ENCODE results near the gene GPRC5B. TPM values are rescaled to one million over a fixed set of nuclear protein-coding genes. Genes with fewer than 3 reads are reported as not detected.

Gene GPRC5B
- total RNA-seq, 1 donor from 2014 or later = 0.46 TPM

DNA sequence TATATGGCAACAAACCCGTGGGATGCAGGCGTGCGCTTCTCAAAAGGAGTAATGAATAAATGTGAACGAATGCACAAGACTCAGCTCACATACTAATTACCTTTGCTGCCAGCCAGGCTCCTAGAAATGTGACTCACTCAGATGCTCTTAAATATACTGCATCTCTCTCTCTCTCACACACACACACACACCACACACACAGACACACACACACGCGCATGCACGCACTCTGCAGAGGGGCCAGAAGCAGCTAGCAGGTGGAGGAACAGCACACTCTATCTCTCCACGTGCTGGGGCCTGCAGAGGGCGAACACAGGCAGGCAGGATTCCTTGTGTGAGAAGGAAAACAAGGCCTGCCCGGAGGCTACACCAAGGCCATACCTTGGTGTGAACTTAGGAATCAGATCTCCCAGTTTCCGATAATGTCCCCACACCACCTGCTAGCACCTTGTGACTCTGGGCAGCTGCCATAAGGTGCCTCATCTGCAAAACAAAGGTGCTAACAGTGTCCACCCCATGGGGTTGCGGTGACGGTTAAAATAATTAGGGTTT lies 5.3 kb downstream of the GPRC5B start:
- Mint-ChIP-seq H3K36me3 (ENCODE audit: unreplicated experiment) (no peaks in the 10 kb centered on the region), H3K4me1 (ENCODE audit: unreplicated experiment) (peaks cover 8% of the 10 kb centered on the region), H3K27me3 (ENCODE audit: unreplicated experiment) (peaks cover 22% of the 10 kb centered on the region), H3K27ac (ENCODE audit: unreplicated experiment) (no peak overlapping the region), H3K4me3 (ENCODE audit: unreplicated experiment) (no peak overlapping the region), H3K9me3 (ENCODE audit: unreplicated experiment) (no peaks in the 10 kb centered on the region)
- no peak for DNase-seq (ENCODE audit: extremely low spot score, unreplicated experiment)
- TF ChIP-seq, protein P1, sequence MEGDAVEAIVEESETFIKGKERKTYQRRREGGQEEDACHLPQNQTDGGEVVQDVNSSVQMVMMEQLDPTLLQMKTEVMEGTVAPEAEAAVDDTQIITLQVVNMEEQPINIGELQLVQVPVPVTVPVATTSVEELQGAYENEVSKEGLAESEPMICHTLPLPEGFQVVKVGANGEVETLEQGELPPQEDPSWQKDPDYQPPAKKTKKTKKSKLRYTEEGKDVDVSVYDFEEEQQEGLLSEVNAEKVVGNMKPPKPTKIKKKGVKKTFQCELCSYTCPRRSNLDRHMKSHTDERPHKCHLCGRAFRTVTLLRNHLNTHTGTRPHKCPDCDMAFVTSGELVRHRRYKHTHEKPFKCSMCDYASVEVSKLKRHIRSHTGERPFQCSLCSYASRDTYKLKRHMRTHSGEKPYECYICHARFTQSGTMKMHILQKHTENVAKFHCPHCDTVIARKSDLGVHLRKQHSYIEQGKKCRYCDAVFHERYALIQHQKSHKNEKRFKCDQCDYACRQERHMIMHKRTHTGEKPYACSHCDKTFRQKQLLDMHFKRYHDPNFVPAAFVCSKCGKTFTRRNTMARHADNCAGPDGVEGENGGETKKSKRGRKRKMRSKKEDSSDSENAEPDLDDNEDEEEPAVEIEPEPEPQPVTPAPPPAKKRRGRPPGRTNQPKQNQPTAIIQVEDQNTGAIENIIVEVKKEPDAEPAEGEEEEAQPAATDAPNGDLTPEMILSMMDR (IDR thresholded peaks at IDR 0.05) = no peak

DNA sequence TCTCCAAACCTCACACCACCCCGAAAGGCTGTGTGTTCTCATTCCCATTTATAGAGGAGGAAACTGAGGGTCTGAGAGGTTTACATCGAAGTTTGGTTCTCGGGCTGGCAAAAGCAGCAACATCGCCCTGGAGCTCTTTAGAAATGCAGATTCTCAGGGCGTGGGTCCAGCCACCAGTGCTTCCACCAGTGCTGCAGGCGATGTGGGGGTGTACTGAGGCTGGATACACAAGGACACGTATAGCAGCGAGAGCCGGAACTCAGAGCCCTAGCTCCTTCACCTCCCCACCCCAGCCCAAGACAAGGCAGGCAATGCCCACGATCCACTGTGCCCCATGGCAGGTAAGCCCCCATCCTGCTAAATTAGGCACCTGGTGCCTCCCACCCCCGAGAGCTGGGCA lies 5.9 kb downstream of the GPRC5B start:
- no peak overlapping the region for H3K4me3 Mint-ChIP-seq (ENCODE audit: unreplicated experiment)
- peaks cover 22% of the 10 kb centered on the region for H3K27me3 Mint-ChIP-seq (ENCODE audit: unreplicated experiment)
- peaks cover 6% of the 10 kb centered on the region for H3K4me1 Mint-ChIP-seq (ENCODE audit: unreplicated experiment)
- H3K9me3 Mint-ChIP-seq (ENCODE audit: unreplicated experiment) = no peaks in the 10 kb centered on the region
- TF ChIP-seq, protein P1 (IDR thresholded peaks at IDR 0.05) = no peak
- no peak overlapping the region for H3K27ac Mint-ChIP-seq (ENCODE audit: unreplicated experiment)
- DNase-seq (ENCODE audit: extremely low spot score, unreplicated experiment) = no peak
- no peaks in the 10 kb centered on the region for H3K36me3 Mint-ChIP-seq (ENCODE audit: unreplicated experiment)

DNA sequence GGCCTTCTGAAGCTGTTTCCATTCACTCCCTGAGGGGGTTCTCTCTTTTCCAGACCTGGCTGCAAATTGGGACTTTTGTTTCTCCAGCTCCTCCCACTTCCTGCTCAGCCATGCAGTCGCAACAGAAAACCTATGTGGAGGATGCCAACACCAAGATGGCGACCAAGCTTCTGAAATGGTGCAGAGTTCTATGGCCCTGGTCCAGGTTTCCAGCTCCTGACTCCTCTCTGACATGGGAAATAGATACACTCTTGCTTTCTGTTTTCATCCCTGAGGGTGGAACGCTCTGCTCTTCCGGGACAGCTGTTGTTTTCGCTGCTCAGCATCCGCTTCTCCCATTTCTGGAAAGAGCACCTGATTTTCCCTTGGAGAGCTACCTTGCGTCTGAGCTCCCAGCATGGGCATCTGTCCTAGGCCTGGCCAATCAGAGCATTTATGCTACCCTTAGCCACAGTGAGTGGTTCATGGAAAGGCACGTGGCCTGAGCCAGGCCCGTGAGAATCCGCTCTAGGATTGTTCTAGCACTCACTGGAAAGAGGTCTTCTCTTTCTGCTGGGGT lies 8.1 kb downstream of the GPRC5B start:
- no peak for DNase-seq (ENCODE audit: extremely low spot score, unreplicated experiment)
- Mint-ChIP-seq H3K4me1 (ENCODE audit: unreplicated experiment) (no peaks in the 10 kb centered on the region), H3K27me3 (ENCODE audit: unreplicated experiment) (peaks cover 4% of the 10 kb centered on the region), H3K9me3 (ENCODE audit: unreplicated experiment) (no peaks in the 10 kb centered on the region), H3K27ac (ENCODE audit: unreplicated experiment) (no peak overlapping the region), H3K36me3 (ENCODE audit: unreplicated experiment) (no peaks in the 10 kb centered on the region), H3K4me3 (ENCODE audit: unreplicated experiment) (no peak overlapping the region)
- TF ChIP-seq, protein P1 (IDR thresholded peaks at IDR 0.05) = no peak

DNA sequence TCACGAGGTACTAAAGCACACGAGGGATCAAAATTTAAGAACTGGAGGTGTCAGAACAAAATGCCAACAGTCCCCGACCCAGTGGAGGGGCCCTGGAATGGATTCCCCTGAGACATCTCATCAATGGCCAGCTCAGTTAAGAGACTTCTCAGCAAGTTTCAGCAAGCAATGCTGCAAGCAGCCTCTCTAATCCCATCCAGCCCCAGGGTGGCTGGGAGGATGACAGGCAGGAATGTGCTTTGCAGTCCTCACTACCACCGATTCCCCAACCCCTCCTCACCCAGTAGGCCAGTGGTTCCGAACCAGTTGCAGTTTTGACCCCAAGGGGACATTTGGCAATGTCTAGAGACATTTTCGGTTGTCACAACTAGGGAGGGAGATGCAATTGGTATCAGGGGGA lies 8.7 kb downstream of the GPRC5B start:
- TF ChIP-seq, protein P1 (IDR thresholded peaks at IDR 0.05) = no peak
- Mint-ChIP-seq H3K4me1 (ENCODE audit: unreplicated experiment) (no peaks in the 10 kb centered on the region), H3K27ac (ENCODE audit: unreplicated experiment) (no peak overlapping the region)

DNA sequence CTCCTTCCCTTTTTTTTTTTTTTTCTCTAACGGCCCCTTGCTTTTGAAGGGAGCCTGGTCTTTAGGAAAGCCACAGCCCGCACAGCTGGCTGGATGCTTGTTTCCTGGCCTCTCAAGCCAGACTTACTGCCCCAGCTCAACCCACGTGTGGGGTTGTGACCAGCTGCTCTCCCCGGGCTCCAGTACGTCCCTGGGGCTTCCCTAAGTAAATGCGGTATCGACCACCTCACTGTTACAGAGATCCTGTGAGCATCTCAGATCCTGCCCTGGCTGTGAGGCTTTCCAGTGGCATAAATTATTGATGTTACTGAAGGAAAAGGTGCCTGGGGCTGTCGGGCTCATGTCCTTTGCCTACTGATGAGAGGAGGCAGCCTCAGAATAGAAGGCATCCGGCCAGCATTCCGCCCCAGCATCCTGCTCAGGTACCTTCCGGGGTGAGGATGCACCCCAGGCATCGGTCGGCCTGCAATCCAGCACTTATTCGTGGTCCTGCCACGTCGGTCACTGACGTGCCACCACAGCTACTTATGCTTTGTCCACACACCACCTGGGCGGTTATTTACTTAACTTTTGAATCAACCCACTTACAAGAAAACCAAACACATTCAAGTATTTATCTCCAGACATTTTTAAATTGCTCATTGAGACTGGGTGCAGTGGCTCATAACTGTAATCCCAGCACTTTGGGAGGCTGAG lies 9.6 kb downstream of the GPRC5B start:
- Mint-ChIP-seq H3K4me3 (ENCODE audit: unreplicated experiment) (no peak overlapping the region), H3K36me3 (ENCODE audit: unreplicated experiment) (no peaks in the 10 kb centered on the region), H3K9me3 (ENCODE audit: unreplicated experiment) (no peaks in the 10 kb centered on the region), H3K27ac (ENCODE audit: unreplicated experiment) (no peak overlapping the region), H3K4me1 (ENCODE audit: unreplicated experiment) (no peaks in the 10 kb centered on the region), H3K27me3 (ENCODE audit: unreplicated experiment) (no peaks in the 10 kb centered on the region)
- TF ChIP-seq, protein P1 (IDR thresholded peaks at IDR 0.05) = no peak
- DNase-seq (ENCODE audit: extremely low spot score, unreplicated experiment) = no peak

More for the DNA sequence above, 8.7 kb downstream of the GPRC5B start:
- Mint-ChIP-seq H3K36me3 (ENCODE audit: unreplicated experiment) (no peaks in the 10 kb centered on the region), H3K27me3 (ENCODE audit: unreplicated experiment) (peaks cover 1% of the 10 kb centered on the region), H3K4me3 (ENCODE audit: unreplicated experiment) (no peak overlapping the region), H3K9me3 (ENCODE audit: unreplicated experiment) (no peaks in the 10 kb centered on the region)
- DNase-seq (ENCODE audit: extremely low spot score, unreplicated experiment) = no peak
